HepG2 (cell line): ENCODE measurements around the gene CD300LF. TPM values are rescaled to one million over a fixed set of nuclear protein-coding genes. Genes with fewer than 3 reads are reported as not detected.

Experiments
- CC2D1A ChIP-seq: sonication (generic); formaldehyde crosslinking; IDR thresholded peaks from 2 replicates; pipeline ENCODE4 v1.8.1; 2023; ENCODE audit warnings: mild to moderate bottlenecking, missing genetic modification reagents
- CSRNP2 ChIP-seq: sonication (generic); formaldehyde crosslinking; conservative IDR thresholded peaks from 2 replicates; pipeline ENCODE4 v1.8.0; 2022; ENCODE audit warnings: low read depth, missing genetic modification reagents
- KLF13 ChIP-seq: sonication (generic); formaldehyde crosslinking; IDR thresholded peaks from 2 replicates; pipeline ENCODE4 v1.4.0; 2020; ENCODE audit warnings: mild to moderate bottlenecking, missing genetic modification reagents
- KLF9 ChIP-seq: IDR thresholded peaks from 2 replicates; pipeline ENCODE4 v1.6.1; 2016; ENCODE audit warnings: low read depth
- MTF2 ChIP-seq: sonication (generic); formaldehyde crosslinking; IDR thresholded peaks from 2 replicates; pipeline ENCODE4 v1.5.0; 2020; ENCODE audit warnings: missing genetic modification reagents, borderline replicate concordance
- MXD3 ChIP-seq: IDR thresholded peaks from 2 replicates; pipeline ENCODE4 v1.6.1; 2016; ENCODE audit warnings: mild to moderate bottlenecking, missing biosample characterization, missing genetic modification reagents
- NCOA1 ChIP-seq: sonication (generic); formaldehyde crosslinking; IDR thresholded peaks from 2 replicates; pipeline ENCODE4 v1.9.0; 2021; ENCODE audit warnings: missing genetic modification reagents
- NCOA2 ChIP-seq: sonication (generic); formaldehyde crosslinking; IDR thresholded peaks from 2 replicates; pipeline ENCODE4 v1.8.0; 2022; ENCODE audit warnings: inconsistent platforms
- NCOR1 ChIP-seq: fragments of 200-600 bp; sonication (generic); IDR thresholded peaks from 2 replicates; pipeline ENCODE4 v1.7.0; 2017; ENCODE audit warnings: antibody characterized with exemption, low read length, borderline replicate concordance
- RBFOX2 ChIP-seq: fragments of 200-400 bp; formaldehyde crosslinking; IDR thresholded peaks from 2 replicates; pipeline ENCODE4 v1.6.1; 2017; ENCODE audit warnings: low read depth, mild to moderate bottlenecking, low read length
- RXRB ChIP-seq: IDR thresholded peaks from 2 replicates; pipeline ENCODE4 v1.6.1; 2016; ENCODE audit warnings: borderline replicate concordance, missing genetic modification reagents, missing compliant biosample characterization
- SMAD3 ChIP-seq: sonication (generic); formaldehyde crosslinking; IDR thresholded peaks from 2 replicates; pipeline ENCODE4 v1.4.0; 2020; ENCODE audit warnings: missing genetic modification reagents
- SOX5 ChIP-seq: IDR thresholded peaks from 2 replicates; pipeline ENCODE4 v1.6.1; 2016; ENCODE audit warnings: borderline replicate concordance
- SRSF4 ChIP-seq: fragments of 200-400 bp; formaldehyde crosslinking; IDR thresholded peaks from one replicate; pipeline ENCODE4 v1.6.1; 2018; ENCODE audit warnings: mild to moderate bottlenecking, low read depth, low read length, moderate library complexity; ENCODE audit not compliant: poor library complexity, severe bottlenecking
- ZBTB34 ChIP-seq: sonication (generic); formaldehyde crosslinking; IDR thresholded peaks from 2 replicates; pipeline ENCODE4 v1.8.0; 2022; ENCODE audit warnings: mild to moderate bottlenecking, missing genetic modification reagents
- ZBTB46 ChIP-seq: sonication (generic); formaldehyde crosslinking; IDR thresholded peaks from 2 replicates; pipeline ENCODE4 v1.4.0; 2020; ENCODE audit warnings: mild to moderate bottlenecking, missing genetic modification reagents, borderline replicate concordance
- ZNF251 ChIP-seq: sonication (generic); formaldehyde crosslinking; IDR thresholded peaks from 2 replicates; pipeline ENCODE4 v1.9.0; 2021; ENCODE audit warnings: mild to moderate bottlenecking, missing genetic modification reagents
- ZNF276 ChIP-seq: sonication (generic); formaldehyde crosslinking; IDR thresholded peaks from 2 replicates; pipeline ENCODE4 v1.4.0; 2020; ENCODE audit warnings: mild to moderate bottlenecking, low read depth, missing genetic modification reagents
- ZNF343 ChIP-seq: sonication (generic); formaldehyde crosslinking; IDR thresholded peaks from 2 replicates; pipeline ENCODE4 v1.4.0; 2020; ENCODE audit warnings: mild to moderate bottlenecking, missing genetic modification reagents
- ZNF383 ChIP-seq: sonication (generic); formaldehyde crosslinking; IDR thresholded peaks from 2 replicates; pipeline ENCODE4 v1.4.0; 2020; ENCODE audit warnings: missing genetic modification reagents, mild to moderate bottlenecking, borderline replicate concordance
- ZNF510 ChIP-seq: sonication (generic); formaldehyde crosslinking; IDR thresholded peaks from 2 replicates; pipeline ENCODE4 v1.4.0; 2020; ENCODE audit warnings: low read depth, mild to moderate bottlenecking, missing genetic modification reagents
- ZNF619 ChIP-seq: sonication (generic); formaldehyde crosslinking; IDR thresholded peaks from 2 replicates; pipeline ENCODE4 v1.4.0; 2020; ENCODE audit warnings: mild to moderate bottlenecking, missing genetic modification reagents
- ZNF781 ChIP-seq: sonication (generic); formaldehyde crosslinking; IDR thresholded peaks from 2 replicates; pipeline ENCODE4 v1.5.1; 2020; ENCODE audit warnings: borderline replicate concordance, mild to moderate bottlenecking, missing genetic modification reagents; ENCODE audit errors: not compliant biosample characterization
- polyA plus RNA-seq, 8 experiments: library from polyadenylated mRNA; depleted of rRNA in 3 of 8; stranded (reverse) in 7 of 8; unstranded in 1 of 8; fragments of >200 nt; fragmentation: Illumina TruSeq in 4 of 8; extraction: Trizol in 4 of 8; gene quantifications; 2 replicates each; pipeline versions ENCODE4 v1.2.1 to v1.2.3, GENCODE V29; 2011 to 2016; ENCODE audit warnings: low read depth in 4 of 8, missing spikeins in 1 of 8, mixed read lengths in 1 of 8; ENCODE audit not compliant: insufficient read depth in 1 of 8
- total RNA-seq, 5 experiments: library from RNA; depleted of rRNA; stranded (reverse); fragments of >200 nt; fragmentation: Illumina TruSeq; extraction: Trizol; gene quantifications; 2 replicates each; pipeline ENCODE4 v1.2.3, GENCODE V29; 2016; ENCODE audit warnings: low read depth in 1 of 5

Gene CD300LF
- total and polyA plus RNA-seq, 2 of the 13 experiments (the other 11 are each of a cell fraction or from before 2014, with no cell fraction given): not detected

GRCh38 chr17:74744714-74745547, 32.2 kb upstream of the CD300LF start (continued):
- TF ChIP-seq ZBTB34 (CRISPR knock-in tag) (no peak), ZNF251 (CRISPR knock-in tag) (no peak), MTF2 (CRISPR knock-in tag) (no peak), ZNF343 (CRISPR knock-in tag) (no peak), CC2D1A (CRISPR knock-in tag) (no peak), SOX5 (CRISPR knock-in tag) (no peak; the same call in 1 of the 2 replicates), CSRNP2 (no peak), KLF13 (CRISPR knock-in tag) (no peak), ZNF276 (CRISPR knock-in tag) (no peak), SRSF4 (no peak), NCOA1 (CRISPR knock-in tag) (peak; percentile 29; the same call in 1 of the 2 replicates), NCOR1 (no peak), NCOA2 (CRISPR knock-in tag) (peak; percentile 43; the same call in 1 of the 2 replicates), RBFOX2 (no peak), MXD3 (CRISPR knock-in tag) (0 out of 2 replicates have a peak, but pooled peaks have one; percentile 45), ZNF383 (no peak), ZNF510 (CRISPR knock-in tag) (no peak), SMAD3 (CRISPR knock-in tag) (peak; percentile 95; the same call in 1 of the 2 replicates), KLF9 (peak; percentile 55; the same call in 1 of the 2 replicates), ZNF781 (CRISPR knock-in tag) (no peak), ZBTB46 (no peak), RXRB (CRISPR knock-in tag) (no peak), ZNF619 (CRISPR knock-in tag) (no peak)
